DND-41 (cell line): ENCODE data around the gene ZNF101.

ENCODE experiments used
- EZH2 ChIP-seq: IDR thresholded peaks from 3 replicates; pipeline ENCODE4 v1.6.1; 2012; ENCODE audit warnings: borderline replicate concordance, low read depth, mild to moderate bottlenecking, moderate library complexity, low read length, inconsistent platforms; ENCODE audit not compliant: severe bottlenecking
- TF ChIP-seq, protein P1 (sequence below): IDR thresholded peaks from 2 replicates; pipeline ENCODE4 v1.5.1; 2012; ENCODE audit warnings: borderline replicate concordance, low read length, moderate library complexity, mild to moderate bottlenecking; ENCODE audit not compliant: poor library complexity, severe bottlenecking; ENCODE audit errors: extremely low read depth

DNA sequence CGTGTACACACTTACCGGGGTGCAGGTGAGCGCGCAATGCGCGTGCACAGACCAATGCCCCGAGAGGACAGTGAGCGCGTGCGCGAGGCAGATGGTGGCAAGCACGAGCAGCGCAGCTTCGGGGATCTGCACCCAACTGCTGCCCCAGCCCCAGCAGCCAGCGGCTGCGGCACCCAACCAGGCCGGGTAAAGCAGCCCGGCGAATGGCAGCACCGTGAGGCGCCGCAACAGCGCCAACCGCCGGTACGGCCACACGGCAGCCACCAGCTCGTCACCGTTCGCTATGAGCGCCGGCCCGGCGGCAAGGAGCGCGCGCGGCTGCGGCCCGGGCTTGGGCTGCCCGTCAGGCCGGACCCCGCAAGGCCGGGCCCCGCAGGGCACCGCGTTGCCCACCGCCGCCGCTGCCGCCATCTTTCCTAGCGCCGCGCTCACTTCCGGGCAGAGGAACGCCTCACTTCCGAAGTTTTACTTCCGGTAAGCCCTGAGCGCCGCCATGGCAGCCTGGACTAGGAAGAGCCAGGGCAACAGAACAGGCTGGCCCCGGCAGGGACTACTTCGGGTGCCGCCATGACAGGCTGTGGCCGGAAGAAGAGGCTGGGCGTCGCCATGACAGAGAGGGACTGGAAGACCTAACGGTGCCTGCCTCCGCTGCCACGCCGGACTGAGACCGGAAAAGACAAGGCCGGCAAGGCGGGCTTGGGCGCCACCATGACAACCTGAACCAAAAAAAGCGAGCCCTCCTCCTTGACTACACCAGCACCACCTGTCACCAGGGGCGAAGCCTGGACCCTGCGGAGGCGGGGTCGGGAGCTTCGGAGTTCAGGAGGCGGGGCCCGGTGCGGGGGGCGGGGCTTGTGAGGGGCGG is 5.2 kb upstream of the ZNF101 start, which contains the start of gene ATP13A1:
- TF ChIP-seq, protein P1, sequence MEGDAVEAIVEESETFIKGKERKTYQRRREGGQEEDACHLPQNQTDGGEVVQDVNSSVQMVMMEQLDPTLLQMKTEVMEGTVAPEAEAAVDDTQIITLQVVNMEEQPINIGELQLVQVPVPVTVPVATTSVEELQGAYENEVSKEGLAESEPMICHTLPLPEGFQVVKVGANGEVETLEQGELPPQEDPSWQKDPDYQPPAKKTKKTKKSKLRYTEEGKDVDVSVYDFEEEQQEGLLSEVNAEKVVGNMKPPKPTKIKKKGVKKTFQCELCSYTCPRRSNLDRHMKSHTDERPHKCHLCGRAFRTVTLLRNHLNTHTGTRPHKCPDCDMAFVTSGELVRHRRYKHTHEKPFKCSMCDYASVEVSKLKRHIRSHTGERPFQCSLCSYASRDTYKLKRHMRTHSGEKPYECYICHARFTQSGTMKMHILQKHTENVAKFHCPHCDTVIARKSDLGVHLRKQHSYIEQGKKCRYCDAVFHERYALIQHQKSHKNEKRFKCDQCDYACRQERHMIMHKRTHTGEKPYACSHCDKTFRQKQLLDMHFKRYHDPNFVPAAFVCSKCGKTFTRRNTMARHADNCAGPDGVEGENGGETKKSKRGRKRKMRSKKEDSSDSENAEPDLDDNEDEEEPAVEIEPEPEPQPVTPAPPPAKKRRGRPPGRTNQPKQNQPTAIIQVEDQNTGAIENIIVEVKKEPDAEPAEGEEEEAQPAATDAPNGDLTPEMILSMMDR, result peak; percentile 54
- no peak for TF ChIP-seq EZH2
